Thyroid gland (tissue), 4 donors: ENCODE data around the gene SF3B5.

ENCODE experiments used
- POLR2A ChIP-seq, 2 donors: fragments of 450-650 bp; IDR thresholded peaks; one replicate each; pipeline ENCODE4 v1.6.1; 2017; ENCODE audit warnings: antibody characterized with exemption in 2 of 2, mild to moderate bottlenecking in 2 of 2, moderate library complexity in 1 of 2
- TF ChIP-seq, protein P1 (sequence below), 6 experiments: fragments of 200-600 bp in 3 of 6; fragments of 450-650 bp in 3 of 6; sonication (generic) in 3 of 6; IDR thresholded peaks; one replicate each; pipeline ENCODE4 v1.5.1; 2016 to 2019; ENCODE audit warnings: antibody characterized with exemption in 6 of 6, mild to moderate bottlenecking in 2 of 6, inconsistent platforms in 1 of 6, moderate library complexity in 1 of 6

DNA sequence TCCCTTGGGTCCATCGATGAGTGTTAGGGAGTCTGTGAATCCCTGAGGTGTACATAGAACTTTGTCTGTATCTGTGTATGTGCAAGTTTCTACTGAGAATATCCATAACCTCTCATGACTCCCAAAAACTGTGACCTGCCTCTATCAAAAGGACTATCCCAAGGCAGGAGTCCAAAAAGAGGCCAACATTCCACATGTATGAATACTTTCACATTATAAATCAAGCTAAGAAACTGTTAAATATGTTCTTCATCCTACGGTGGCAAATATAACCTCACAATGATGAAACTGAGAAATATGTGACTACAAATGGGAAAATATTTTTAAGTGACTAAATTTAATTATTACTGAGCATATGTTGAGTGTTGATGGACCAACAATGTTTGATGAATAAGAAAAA, 38.8 kb upstream of the SF3B5 start:
- TF ChIP-seq POLR2A (IDR thresholded peaks at IDR 0.05) = no peak
- TF ChIP-seq, protein P1, sequence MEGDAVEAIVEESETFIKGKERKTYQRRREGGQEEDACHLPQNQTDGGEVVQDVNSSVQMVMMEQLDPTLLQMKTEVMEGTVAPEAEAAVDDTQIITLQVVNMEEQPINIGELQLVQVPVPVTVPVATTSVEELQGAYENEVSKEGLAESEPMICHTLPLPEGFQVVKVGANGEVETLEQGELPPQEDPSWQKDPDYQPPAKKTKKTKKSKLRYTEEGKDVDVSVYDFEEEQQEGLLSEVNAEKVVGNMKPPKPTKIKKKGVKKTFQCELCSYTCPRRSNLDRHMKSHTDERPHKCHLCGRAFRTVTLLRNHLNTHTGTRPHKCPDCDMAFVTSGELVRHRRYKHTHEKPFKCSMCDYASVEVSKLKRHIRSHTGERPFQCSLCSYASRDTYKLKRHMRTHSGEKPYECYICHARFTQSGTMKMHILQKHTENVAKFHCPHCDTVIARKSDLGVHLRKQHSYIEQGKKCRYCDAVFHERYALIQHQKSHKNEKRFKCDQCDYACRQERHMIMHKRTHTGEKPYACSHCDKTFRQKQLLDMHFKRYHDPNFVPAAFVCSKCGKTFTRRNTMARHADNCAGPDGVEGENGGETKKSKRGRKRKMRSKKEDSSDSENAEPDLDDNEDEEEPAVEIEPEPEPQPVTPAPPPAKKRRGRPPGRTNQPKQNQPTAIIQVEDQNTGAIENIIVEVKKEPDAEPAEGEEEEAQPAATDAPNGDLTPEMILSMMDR (IDR thresholded peaks at IDR 0.05) = no peak
